WERI-Rb-1 (cell line): Measurements from ENCODE around the gene TBL1XR1.

Source experiments
- DNase-seq: peaks from one replicate; pipeline ENCODE4 v3.0.0-alpha.2; 2020
- H3K27ac ChIP-seq: fragments of 250-450 bp; sonication (Bioruptor Pico); 2 replicates; pipeline ENCODE4 v1.5.1; 2020; ENCODE audit warnings: mild to moderate bottlenecking, moderate library complexity
- H3K27me3 ChIP-seq: fragments of 250-450 bp; sonication (Bioruptor Pico); 2 replicates; pipeline ENCODE4 v1.5.1; 2021; ENCODE audit warnings: mild to moderate bottlenecking, low read depth, moderate library complexity; ENCODE audit not compliant: insufficient read depth, severe bottlenecking
- H3K36me3 ChIP-seq: fragments of 250-450 bp; sonication (Bioruptor Pico); 2 replicates; pipeline ENCODE4 v1.5.1; 2020; ENCODE audit warnings: mild to moderate bottlenecking, moderate library complexity
- H3K4me3 ChIP-seq: 2 replicates; pipeline ENCODE4 v1.5.1; 2011; ENCODE audit warnings: low read depth, mild to moderate bottlenecking, control low read depth, low read length
- H3K9me3 ChIP-seq: fragments of 250-450 bp; sonication (Bioruptor Pico); 2 replicates; pipeline ENCODE4 v1.5.1; 2021; ENCODE audit warnings: mild to moderate bottlenecking, moderate library complexity; ENCODE audit not compliant: severe bottlenecking
- CTCF ChIP-seq: IDR thresholded peaks from 2 replicates; pipeline ENCODE4 v1.5.1; 2011; ENCODE audit warnings: low read depth, mild to moderate bottlenecking, control low read depth, inconsistent platforms, low read length

The TBL1XR1 gene

GRCh38 chr3:177197727-177198460, 612 bp upstream of the TBL1XR1 start:
- Histone ChIP-seq H3K36me3 (peaks cover 18% of the 10 kb centered on the region), H3K9me3 (no peaks in the 10 kb centered on the region), H3K27me3 (no peaks in the 10 kb centered on the region), H3K27ac (peak overlapping the region; percentile 99), H3K4me3 (peak overlapping the region; percentile 54)
- no peak for TF ChIP-seq CTCF
- DNase-seq: peak; percentile 78

- Histone ChIP-seq H3K4me3 (peak overlapping the region; percentile 99), H3K9me3 (no peaks in the 10 kb centered on the region), H3K27ac (peak overlapping the region; percentile 99), H3K27me3 (no peaks in the 10 kb centered on the region), H3K36me3 (peaks cover 18% of the 10 kb centered on the region)
- no peak for DNase-seq
- TF ChIP-seq CTCF: no peak
Measured at GRCh38 chr3:177196456-177197040, 734 bp downstream of the TBL1XR1 start.

GRCh38 chr3:177196008-177196455, 1.2 kb downstream of the TBL1XR1 start:
- no peak for DNase-seq
- Histone ChIP-seq H3K27ac (peak overlapping the region; percentile 99), H3K36me3 (peaks cover 18% of the 10 kb centered on the region), H3K27me3 (no peaks in the 10 kb centered on the region), H3K9me3 (no peaks in the 10 kb centered on the region), H3K4me3 (peak overlapping the region; percentile 99)
- TF ChIP-seq CTCF: no peak

GRCh38 chr3:177195242-177195991, 1.9 kb downstream of the TBL1XR1 start:
- no peak for DNase-seq
- no peak for TF ChIP-seq CTCF

GRCh38 chr3:177194299-177194698, 3.0 kb downstream of the TBL1XR1 start:
- H3K27ac ChIP-seq: no peak overlapping the region
- H3K4me3 ChIP-seq: no peak overlapping the region
- H3K9me3 ChIP-seq: no peaks in the 10 kb centered on the region
- no peak for TF ChIP-seq CTCF
- H3K36me3 ChIP-seq: peaks cover 22% of the 10 kb centered on the region
- H3K27me3 ChIP-seq: no peaks in the 10 kb centered on the region
- DNase-seq: no peak

More at GRCh38 chr3:177195242-177195991, 1.9 kb downstream of the TBL1XR1 start:
- Histone ChIP-seq H3K27me3 (no peaks in the 10 kb centered on the region), H3K9me3 (no peaks in the 10 kb centered on the region), H3K27ac (peak overlapping the region; percentile 99), H3K4me3 (peak overlapping the region; percentile 99), H3K36me3 (peaks cover 19% of the 10 kb centered on the region)
